Ecto neural progenitor cell (in vitro differentiated cells): ENCODE measurements around the gene OR7G1.

Experiments used
- DNase-seq: peaks from one replicate; pipeline ENCODE4 v3.0.0-alpha.2; 2018; ENCODE audit warnings: low spot score

OR7G1 gene, protein sequence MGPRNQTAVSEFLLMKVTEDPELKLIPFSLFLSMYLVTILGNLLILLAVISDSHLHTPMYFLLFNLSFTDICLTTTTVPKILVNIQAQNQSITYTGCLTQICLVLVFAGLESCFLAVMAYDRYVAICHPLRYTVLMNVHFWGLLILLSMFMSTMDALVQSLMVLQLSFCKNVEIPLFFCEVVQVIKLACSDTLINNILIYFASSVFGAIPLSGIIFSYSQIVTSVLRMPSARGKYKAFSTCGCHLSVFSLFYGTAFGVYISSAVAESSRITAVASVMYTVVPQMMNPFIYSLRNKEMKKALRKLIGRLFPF

DNA sequence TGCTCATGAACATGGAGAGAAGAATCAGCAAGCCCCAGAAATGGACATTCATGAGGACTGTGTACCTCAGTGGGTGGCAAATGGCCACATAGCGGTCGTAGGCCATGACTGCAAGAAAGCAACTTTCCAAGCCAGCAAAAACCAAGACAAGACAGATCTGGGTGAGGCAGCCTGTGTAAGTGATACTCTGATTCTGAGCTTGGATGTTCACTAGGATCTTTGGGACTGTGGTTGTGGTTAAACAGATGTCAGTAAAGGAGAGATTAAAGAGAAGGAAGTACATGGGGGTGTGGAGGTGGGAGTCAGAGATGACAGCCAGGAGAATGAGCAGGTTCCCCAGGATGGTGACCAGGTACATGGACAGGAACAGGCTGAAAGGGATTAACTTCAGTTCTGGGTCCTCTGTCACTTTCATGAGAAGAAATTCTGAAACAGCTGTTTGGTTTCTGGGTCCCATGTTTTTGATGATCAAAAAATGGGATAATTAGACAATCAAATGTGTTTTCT lies at the start of gene OR7G1:
TSS of gene OR7G1 (minus strand) at position 457 of the 507 bp plus-strand sequence. CDS start at position 457, 0 bp downstream.
- DNase-seq = no peak

DNA sequence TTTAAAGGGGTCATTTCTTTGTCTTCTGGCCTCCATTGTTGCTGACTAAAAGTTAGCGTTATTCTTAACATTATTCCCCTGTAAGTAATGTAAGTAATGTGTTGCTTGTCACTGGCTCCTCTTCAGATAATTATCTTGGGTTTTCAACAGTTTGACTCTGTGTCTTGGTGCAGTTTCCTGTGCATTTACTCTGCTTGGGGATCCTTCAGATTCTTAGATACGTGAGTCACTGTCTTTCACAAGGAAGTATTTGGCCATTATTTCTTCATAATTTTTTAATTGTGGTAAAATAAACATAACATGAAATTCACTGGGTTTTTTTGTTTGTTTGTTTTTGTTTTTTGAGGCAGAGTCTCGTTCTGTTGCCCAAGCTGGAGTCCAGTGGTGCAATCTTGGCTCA lies 49.7 kb upstream of the OR7G1 start:
- no peak for DNase-seq

DNA sequence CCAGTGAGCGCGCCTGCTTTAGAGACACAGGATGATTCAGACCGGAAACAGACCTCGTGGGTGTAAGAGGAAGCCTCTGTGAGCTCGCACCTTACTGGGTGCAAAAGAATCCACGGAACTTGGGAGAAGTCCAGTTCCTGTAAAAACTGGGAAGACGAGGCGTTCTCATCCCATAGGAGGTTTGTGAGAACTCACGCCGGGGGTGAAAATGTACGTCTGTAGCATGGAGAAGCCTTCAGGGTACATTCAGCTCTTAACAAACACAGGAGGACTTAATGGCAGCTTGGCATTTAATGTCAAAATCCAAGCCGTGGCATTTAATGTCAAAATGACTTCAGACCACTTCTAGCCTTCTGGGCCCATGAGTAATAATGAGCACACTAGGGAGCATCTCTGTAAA lies 45.9 kb upstream of the OR7G1 start:
- no peak for DNase-seq

DNA sequence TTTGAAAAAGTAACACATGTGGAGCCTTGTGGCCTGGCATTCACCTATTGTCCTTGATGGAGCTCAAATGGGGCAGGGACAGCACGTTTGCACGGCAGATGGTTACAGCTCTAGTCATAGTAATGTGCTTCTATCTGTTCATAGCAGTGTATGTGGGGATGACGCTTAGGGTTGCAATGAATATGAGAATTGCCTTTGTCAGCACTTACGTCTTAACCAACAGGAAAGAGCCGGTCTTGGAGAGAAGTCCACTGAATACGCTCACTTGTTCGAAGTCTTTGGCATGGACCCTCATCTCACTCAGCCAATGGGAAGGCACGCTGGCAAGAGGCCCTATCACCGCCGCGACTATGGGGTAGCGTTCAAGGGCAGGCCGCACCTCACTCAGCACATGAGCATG lies 44.3 kb upstream of the OR7G1 start:
- no peak for DNase-seq

DNA sequence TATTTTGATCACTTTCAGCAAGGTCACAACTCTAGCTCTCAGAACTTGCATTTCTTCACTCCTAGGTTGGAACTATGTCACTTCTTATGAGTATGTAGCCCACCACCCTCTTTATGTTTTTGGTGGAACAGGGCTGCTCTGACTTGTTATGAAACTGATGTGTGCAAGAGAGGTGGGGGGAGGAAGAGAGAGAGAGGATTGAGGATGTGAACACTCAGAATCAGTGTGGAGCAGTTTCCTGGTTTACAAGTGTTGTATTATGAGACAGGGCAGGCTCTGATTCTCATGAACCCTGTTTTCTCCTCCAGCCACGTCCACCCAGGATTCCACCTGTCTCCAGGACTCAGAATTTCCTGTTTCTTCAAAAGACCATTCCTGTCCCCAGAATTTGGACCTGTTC lies 40.7 kb upstream of the OR7G1 start:
- no peak for DNase-seq

DNA sequence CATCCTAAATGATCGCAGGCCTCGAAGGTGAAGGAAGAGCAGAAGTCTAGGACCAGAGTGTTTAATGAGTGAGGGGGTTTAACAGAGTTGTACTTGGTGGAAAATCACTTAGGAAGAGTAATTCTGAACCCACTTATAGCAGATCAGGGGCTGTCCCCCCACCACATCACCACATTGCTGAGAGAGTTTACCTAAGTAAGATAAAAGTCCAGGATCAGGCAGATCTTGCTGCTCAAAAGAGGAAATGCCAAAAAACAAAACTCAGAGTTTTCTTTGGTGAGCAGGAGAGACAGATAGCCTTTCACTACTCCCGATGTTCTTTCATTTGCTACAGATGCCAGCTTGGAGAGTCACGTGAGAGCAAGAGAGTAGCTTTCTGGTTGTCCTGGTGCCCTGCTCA lies 40.0 kb upstream of the OR7G1 start:
- no peak for DNase-seq

DNA sequence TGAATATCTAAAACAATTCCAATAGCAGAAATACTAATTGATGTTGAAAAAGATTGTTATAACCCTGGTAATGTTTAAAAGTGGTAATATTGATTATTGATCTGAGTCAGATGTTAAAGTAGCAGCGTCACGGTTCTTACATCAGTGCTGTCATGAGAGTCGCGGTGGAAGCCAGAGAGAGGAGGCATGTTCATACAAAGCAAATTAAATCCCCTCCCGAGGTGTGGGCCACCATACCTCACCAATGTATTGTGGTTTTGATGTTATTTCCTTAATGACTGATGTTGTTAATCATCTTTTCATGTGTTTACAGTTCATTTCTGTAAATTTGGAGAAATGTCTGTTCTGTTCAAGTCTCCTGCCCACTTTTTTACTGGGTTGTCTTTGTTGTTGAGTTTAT lies 35.8 kb upstream of the OR7G1 start:
- no peak for DNase-seq

DNA sequence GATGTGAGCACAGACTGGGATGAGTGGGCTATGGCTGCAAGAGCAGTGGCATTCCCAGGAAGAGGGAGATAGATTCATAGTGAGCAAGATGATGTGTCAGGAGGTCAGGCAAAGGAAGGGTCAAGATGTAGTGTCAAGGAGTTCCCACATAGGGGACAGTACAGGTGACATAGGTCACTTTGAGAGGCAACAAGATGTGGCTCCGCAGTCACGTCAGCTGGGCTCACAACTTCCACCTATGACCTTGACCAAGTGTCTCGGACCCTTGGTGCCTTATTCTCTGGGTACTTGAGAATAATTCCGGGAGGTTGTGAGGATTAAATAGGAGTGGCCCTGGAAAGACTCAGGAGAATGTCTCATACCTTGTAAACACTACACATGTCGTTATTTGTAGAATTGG lies 35.1 kb upstream of the OR7G1 start:
- DNase-seq = no peak

DNA sequence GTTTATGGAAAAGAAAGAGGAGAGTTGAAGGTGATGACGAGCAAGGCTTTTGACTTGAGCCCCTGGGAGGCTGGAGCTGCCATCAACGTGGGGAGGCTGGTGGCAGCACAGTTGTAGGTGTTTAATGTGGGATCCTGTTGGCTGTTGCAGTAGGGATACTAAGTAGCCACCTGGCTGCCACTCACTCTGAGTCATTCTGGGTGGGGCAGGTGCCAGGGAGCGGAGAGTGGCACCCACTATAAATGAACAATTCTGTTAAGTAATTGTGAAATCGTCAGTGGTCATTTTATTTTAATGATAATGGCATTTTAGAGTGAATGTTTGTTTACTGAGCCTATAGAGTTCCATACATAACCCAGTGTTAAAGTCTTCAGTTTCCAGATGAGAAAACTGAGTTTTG lies 34.4 kb upstream of the OR7G1 start:
- DNase-seq = no peak

DNA sequence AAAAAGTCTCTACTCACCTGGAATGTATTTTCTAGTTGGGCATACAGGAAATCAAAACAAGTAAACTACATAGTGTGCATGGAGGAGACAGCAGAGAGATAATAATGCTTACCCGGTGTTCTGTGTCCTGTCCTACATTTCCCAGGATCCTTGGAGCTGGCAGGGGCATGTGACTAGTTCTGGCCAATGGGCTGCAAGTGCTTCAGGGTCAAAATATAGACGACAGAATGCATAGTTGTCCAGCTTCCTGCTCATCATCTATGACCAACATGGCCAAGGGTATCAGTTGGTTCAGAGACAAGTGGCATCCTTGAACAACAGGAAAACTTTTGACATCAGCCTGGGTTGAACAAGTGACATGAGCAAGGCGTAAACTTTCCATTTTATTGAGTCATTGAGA lies 33.1 kb upstream of the OR7G1 start:
- DNase-seq = no peak

DNA sequence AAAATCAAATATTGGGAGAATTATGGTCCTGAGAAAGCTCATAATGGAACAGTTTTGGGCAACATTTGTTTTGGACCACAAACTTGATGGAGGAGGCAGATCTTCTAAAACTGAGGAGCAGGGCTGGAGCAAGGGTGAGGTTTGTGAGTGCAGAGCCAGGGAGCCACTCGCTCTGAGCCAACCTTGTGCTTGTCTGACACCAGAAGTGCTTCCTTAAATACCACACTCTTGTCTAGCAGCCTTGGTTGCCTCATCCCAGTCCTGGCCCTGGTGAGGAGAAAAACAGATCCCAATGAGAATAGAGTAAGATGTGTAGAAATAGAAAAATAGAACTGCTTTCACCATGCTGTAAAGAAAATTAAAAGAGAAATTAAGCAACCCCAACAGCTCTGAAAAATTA lies 31.3 kb upstream of the OR7G1 start:
- DNase-seq = no peak

DNA sequence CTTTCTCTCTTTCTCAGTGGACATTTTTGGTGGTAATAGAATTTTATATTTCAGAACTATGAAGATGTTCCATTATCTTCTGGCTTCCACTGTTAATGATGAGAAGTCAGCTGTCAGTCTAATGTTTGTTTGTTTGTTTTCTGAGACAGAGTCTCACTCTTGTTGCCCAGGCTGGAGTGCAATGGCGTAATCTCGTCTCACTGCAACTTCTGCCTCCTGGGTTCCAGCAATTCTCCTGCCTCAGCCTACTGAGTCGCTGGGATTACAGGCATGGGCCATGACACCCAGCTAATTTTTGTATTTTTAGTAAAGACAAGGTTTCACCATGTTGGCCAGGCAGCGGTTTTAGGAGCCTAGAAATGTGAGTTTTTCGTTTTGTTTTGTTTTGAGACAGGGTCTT lies 29.4 kb upstream of the OR7G1 start:
- DNase-seq = no peak

DNA sequence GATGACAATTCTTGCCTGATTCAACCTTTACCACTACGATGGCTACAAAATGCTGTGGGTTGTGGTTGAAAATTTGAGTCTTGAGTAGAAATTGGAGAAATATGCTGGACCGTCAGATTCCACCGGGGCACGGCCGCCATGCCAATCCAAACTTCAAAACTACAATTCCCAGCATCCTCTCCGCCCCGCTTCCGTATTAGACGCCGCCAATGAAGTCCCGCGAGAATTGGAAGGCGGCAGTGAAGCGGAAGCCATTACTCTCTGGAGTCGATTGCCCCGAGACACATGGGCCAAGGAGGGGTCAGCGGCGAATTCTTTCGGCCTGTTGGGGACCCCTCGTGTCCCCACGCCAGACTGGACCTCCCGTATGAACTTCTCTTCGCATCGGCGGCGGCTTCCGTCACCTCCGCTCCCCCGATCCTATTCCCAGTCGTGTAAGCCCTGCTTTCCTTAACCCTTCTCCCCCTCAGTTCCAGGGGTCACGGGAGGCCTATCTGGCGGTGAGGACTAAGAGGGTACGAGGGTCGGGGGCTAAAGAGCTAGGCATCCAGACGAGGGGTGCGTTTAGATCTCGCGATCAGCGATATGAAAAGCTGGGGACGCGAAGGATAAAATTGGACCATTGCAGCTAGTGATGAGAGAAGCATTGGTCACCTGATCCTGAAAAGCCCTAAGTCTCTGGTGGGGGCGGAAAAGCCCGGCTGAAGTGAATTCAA lies 24.8 kb upstream of the OR7G1 start, which contains the start of gene ZNF317:
TSS of gene ZNF317 (plus strand) at position 239 of the 716 bp plus-strand sequence. CDS start 15,620 bp downstream, outside the sequence.
- peak; percentile 92 for DNase-seq

DNA sequence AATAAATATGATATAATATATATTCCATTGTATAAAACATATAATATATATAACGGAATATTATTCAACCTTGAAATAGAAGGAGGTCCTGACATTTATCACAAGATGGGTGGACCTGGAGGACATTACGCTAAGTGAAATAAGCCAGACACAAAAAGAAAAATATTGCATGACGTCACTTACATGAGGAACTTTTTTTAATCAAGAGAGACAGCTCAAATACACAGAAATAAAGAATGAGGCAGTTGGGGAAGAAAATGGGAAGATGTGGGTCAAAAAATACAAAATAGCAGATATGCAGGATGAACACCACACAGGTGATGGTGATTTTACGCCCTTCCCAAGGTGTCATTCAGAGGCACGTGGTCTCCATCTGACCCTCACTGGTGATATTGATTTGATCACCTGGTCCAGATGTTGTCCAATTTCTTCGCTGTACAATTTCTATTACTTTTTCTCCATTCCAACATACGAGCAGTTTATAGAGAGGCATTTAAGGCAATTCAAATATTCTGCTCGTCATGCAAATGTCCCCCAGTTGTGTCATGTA lies 24.1 kb upstream of the OR7G1 start:
- no peak for DNase-seq

DNA sequence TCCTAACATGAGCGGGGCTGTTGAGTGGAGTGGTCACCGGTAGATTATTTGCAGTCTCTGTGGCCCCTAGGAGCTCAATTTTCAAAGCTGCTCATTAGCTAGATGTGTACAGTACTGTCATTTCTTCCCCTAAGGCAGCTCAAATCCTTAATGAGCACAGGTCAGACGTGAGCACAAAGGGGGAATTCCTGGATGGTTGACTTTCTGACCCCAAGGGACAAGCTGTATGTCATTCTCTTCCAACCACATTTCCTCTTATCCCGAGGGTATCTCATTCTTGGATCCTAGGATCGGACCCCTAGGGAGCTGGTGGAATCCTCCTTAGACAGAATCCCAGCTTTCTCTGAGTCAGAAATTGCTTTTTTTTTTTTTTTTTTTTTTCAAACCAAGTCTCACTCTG lies 16.9 kb upstream of the OR7G1 start:
- no peak for DNase-seq

DNA sequence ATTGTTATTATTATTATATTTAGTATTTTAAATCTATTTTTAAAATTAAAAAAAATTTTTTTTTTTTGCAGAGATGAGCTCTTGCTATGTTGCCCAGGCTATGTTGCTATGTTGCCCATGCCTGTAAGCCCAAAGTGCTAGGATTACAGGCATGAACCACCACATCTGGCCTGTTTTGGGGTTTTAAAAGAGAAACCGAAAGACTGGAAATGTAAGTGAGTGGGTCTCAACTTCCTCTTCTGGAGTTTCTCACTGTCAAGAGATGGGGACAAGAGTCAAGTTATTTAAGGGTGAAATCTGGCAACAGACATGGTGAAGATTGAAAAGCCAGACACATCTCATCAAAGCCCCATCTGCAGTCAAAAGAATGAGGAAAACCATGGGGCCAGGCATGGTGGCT lies 15.4 kb upstream of the OR7G1 start:
- no peak for DNase-seq

DNA sequence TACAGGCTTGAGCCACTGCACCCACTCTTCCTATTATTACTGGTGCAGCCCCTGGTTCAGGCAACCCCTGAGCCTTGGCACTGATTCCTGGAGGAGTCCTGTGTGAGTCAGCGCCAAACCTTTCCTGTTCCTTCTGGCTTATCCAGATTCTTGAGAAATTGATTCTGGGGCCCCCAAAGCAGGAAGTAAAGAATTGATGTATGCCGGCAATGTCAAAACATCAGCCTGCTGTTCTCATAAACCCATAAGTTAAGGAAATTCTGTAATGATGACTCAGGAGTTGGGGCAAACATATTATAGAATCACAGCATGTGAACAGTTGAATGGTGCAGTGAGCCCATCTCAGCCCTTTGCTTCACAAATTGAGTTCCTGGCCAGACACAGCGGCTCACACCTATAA lies 12.6 kb upstream of the OR7G1 start:
- no peak for DNase-seq

DNA sequence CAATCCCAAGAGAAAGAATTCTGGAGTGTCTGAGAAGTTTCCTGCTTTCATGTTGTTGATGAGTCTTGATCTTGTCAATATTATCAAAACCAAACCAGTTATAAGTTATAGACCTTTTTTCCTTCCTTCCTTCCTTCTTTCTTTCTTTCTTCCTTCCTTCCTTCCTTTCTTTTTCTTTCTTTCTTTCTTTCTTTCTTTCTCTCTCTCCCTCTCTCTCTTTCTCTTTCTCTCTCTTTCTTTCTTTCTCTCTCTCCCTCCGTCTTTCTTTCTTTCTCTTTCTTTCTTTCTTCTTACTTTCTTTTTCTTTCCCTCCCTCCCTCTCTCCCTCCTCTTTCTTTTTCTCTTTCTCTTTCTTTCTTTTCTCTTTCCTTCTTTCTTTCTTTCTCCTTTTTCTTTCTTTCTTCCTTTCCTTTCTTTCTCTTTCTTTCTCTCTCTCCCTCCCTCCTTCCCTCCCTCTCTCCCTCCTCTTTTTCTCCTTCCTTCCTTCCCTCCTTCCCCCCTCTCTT lies 11.4 kb upstream of the OR7G1 start, which contains the start of gene OR7G3:
TSS of gene OR7G3 (minus strand) at position 51 of the 506 bp plus-strand sequence. CDS start at position 51, 0 bp downstream.
- no peak for DNase-seq

DNA sequence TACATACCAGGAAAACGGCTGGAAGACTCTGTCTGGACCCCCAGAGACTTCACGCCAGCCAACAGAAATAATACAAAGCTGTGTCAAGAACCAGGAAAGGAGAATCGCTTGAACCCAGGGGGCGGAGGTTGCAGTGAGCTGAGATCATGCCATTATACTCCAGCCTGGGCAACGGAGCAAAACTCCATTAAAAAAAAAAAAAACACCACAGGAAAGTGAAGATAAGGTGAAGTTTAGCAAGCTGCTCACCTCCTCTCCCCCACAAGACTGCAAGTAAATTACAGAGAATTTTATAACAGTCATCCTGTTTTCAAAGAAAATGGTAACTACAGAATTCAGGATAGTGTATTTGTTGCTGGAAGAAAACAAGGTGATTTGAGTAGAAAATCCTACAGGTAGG lies 984 bp upstream of the OR7G1 start:
- DNase-seq = no peak

DNA sequence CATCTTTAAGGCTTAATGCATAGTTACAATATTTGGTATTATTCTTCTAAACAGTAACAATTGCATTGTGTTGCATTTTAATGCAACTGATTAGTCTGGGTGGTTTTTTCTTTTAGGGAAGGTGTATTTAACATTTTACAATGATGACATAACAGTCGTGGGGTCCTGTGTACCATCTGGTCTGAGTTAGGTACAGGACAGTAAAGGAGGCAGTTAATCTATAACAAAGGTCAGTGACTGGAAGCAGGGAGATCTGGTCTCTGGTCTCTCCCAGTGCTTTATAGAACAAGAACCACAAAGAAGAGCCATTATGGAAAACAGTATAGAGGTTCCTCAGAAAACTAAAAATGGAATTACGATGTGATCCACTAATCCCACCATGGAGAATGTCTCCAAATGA lies 5.6 kb downstream of the OR7G1 start:
- DNase-seq = no peak

DNA sequence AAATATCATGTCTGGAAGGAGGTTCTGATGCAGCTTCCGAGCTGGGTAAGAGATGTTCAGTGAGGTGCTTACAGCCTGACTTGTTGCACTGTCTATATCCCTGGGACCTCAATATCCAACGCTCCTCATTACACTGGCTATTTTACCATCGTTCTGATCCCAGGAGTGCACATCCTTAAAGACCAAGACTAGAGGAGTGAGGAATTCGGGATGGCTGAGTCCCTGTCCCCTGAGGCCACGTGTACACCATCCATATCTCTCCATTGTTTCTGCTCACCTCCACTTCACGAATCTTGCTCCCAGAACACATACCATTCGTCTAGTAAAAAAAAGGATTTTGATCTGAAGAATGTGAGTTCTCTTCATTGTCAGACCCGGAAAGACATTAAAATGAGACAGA lies 8.2 kb downstream of the OR7G1 start, which contains the start of gene OR7G2:
TSS of gene OR7G2 (minus strand) at position 101 of the 400 bp plus-strand sequence. CDS start 4,232 bp downstream, outside the sequence.
- DNase-seq = no peak

DNA sequence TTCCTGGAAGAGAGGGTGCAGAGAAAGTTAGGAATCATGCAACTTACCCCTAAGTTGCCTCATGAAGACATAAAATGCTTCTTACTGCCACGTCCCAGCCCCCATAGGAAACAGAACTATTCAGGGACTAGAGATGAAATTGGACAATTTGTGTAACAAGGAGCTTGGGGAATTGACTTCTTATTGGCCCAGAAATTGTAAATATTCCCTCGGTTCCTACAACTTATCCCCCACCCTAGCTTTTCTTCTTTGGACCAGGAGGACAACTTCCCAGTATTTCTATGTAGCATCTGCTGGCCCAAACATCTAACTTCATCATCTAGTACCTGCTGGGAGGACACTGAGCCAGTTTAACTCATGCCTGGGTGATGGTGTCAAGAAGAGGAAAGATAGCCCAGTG lies 28.8 kb downstream of the OR7G1 start, which contains the start of gene OR1M1:
TSS of gene OR1M1 (plus strand) at position 301 of the 400 bp plus-strand sequence. CDS start 6,184 bp downstream, outside the sequence.
- no peak for DNase-seq

DNA sequence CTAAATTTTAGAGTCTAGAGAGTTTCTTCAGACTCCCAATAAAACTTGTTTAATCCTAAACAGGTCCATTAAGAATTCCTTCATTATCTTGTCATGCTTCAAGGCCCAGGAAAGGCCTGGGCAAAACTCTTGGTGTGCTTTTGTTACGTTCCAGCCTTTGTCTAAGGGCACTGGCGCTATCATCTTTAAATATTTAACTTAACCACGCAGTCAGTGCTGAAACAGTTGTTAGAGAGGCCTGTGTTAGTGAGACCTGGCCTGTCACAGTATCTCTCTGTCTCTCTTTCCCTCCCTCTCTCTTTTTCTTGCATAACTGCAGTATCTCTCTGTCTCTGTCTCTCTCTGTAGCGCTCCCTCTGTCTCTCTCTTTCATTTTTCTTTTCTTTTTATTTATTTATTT lies 36.9 kb downstream of the OR7G1 start:
- no peak for DNase-seq
